Caki2 (cell line): ENCODE results near the gene AWAT2. TPM values are rescaled to one million over a fixed set of nuclear protein-coding genes. Genes with fewer than 3 reads are reported as not detected.

Experiments used
- DNase-seq: peaks from one replicate; pipeline ENCODE4 v3.0.0-alpha.2; 2015; ENCODE audit warnings: low read depth
- in situ Hi-C: cut with HindIII; loops from 2 replicates; pipeline ENCODE4 v1.10.0; 2016; ENCODE audit warnings: low sequenced_read_pairs, low pct_unique_long_range_greater_than_20kb, mixed read lengths
- total RNA-seq: library from RNA; depleted of rRNA; stranded (reverse); fragments of >200 nt; shearing (Covaris generic); gene quantifications from 2 replicates; pipeline ENCODE4 v1.2.3, GENCODE V29; 2014; ENCODE audit warnings: low replicate concordance; rRNA removed

AWAT2 gene
- total RNA-seq, result not detected in 2 replicates

- in situ Hi-C loops, result no loop called here
- DNase-seq, result no peak
Measured at GRCh38 chrX:70049925-70050324, at the start of gene AWAT2. Gene AWAT2 (minus strand): TSS chrX:70049938. CDS start chrX:70049932, 6 bp downstream.

GRCh38 chrX:70096052-70096451, 46.3 kb upstream of the AWAT2 start:
- no peak for DNase-seq
- in situ Hi-C loops, result no loop called here

GRCh38 chrX:70092247-70092646, 42.5 kb upstream of the AWAT2 start:
- in situ Hi-C loops, result no loop called here
- DNase-seq, result no peak

GRCh38 chrX:70089604-70090297, 40.0 kb upstream of the AWAT2 start:
- in situ Hi-C loops, result no loop called here
- DNase-seq, result no peak

- no peak for DNase-seq
- in situ Hi-C loops, result no loop called here
Measured at GRCh38 chrX:70088751-70089150, 39.0 kb upstream of the AWAT2 start.

- DNase-seq, result no peak
- in situ Hi-C loops, result no loop called here
Measured at GRCh38 chrX:70087857-70088630, 38.3 kb upstream of the AWAT2 start.

- no peak for DNase-seq
- in situ Hi-C loops, result no loop called here
Measured at GRCh38 chrX:70084592-70085240, 35.0 kb upstream of the AWAT2 start.

- in situ Hi-C loops, result no loop called here
- no peak for DNase-seq
Measured at GRCh38 chrX:70082723-70083122, 33.0 kb upstream of the AWAT2 start.

GRCh38 chrX:70079870-70080269, 30.1 kb upstream of the AWAT2 start:
- no peak for DNase-seq
- in situ Hi-C loops, result no loop called here

GRCh38 chrX:70079297-70079696, 29.6 kb upstream of the AWAT2 start:
- in situ Hi-C loops, result no loop called here
- no peak for DNase-seq

- no peak for DNase-seq
- in situ Hi-C loops, result no loop called here
Measured at GRCh38 chrX:70066646-70067045, 16.9 kb upstream of the AWAT2 start.

- in situ Hi-C loops, result no loop called here
- no peak for DNase-seq
Measured at GRCh38 chrX:70062961-70063550, 13.3 kb upstream of the AWAT2 start.

GRCh38 chrX:70062076-70062475, 12.3 kb upstream of the AWAT2 start, which contains the start of gene OTUD6A:
Gene OTUD6A (plus strand): TSS chrX:70062457. CDS start chrX:70062525, 68 bp downstream.
- DNase-seq, result no peak
- in situ Hi-C loops, result no loop called here

GRCh38 chrX:70054391-70054790, 4.7 kb upstream of the AWAT2 start:
- in situ Hi-C loops, result no loop called here
- DNase-seq, result no peak

- DNase-seq, result no peak
- in situ Hi-C loops, result no loop called here
Measured at GRCh38 chrX:70052895-70053615, 3.3 kb upstream of the AWAT2 start.

GRCh38 chrX:70049406-70049805, 332 bp downstream of the AWAT2 start:
- no peak for DNase-seq
- in situ Hi-C loops, result no loop called here

GRCh38 chrX:70046978-70047377, 2.8 kb downstream of the AWAT2 start:
- DNase-seq, result no peak
- in situ Hi-C loops, result no loop called here

- in situ Hi-C loops, result no loop called here
- no peak for DNase-seq
Measured at GRCh38 chrX:70044541-70045245, 5.0 kb downstream of the AWAT2 start.
